ENCODE measurements around the gene HLX. TPM values are rescaled to one million over a fixed set of nuclear protein-coding genes. Genes with fewer than 3 reads are reported as not detected.

Gene HLX
- 6.4 and 10.6 TPM in 2 replicates for total RNA-seq

GRCh38 chr1:220879076-220879508 is at the start of gene HLX:
HLX (plus strand) TSS chr1:220879443; CDS start chr1:220879858, 415 bp downstream.

Other genes starting within 250 kb of the HLX start
- 0.46 and 0.71 TPM in 2 replicates for gene C1orf115, start 189.1 kb upstream of the HLX start, total RNA-seq
- 4.6 and 6.7 TPM in 2 replicates for gene MTARC2, start 131.1 kb upstream of the HLX start, total RNA-seq
- 6.2 and 6.8 TPM in 2 replicates for gene MTARC1, start 92.5 kb upstream of the HLX start, total RNA-seq

Data from smooth muscle cell of bladder (primary cell).